H9 (cell line): ENCODE data around the gene CPB2. TPM values are rescaled to one million over a fixed set of nuclear protein-coding genes. Genes with fewer than 3 reads are reported as not detected.

Experiments used
- DNase-seq: peaks from one replicate; pipeline ENCODE4 v3.0.0-alpha.2; 2017
- H2AFZ ChIP-seq: one replicate; pipeline ENCODE4 v1.6.1; 2013; ENCODE audit warnings: mild to moderate bottlenecking, low read length, control low read depth, moderate library complexity
- H2AK5ac ChIP-seq: 2 replicates; pipeline ENCODE4 v1.6.1; 2013; ENCODE audit warnings: low read length, control low read depth, mixed read lengths; ENCODE audit not compliant: insufficient read length
- H2BK120ac ChIP-seq: one replicate; pipeline ENCODE4 v1.6.1; 2013; ENCODE audit warnings: low read depth, mild to moderate bottlenecking, low read length, control low read depth, inconsistent platforms; ENCODE audit not compliant: poor library complexity, severe bottlenecking
- H2BK12ac ChIP-seq: 2 replicates; pipeline ENCODE4 v1.6.1; 2013; ENCODE audit warnings: low read length, control low read depth, mixed read lengths, low read depth; ENCODE audit not compliant: insufficient read length
- H2BK15ac ChIP-seq: 2 replicates; pipeline ENCODE4 v1.6.1; 2013; ENCODE audit warnings: low read depth, low read length, control low read depth
- H2BK20ac ChIP-seq: one replicate; pipeline ENCODE4 v1.6.1; 2013; ENCODE audit warnings: low read depth, mild to moderate bottlenecking, low read length, control low read depth, inconsistent platforms; ENCODE audit not compliant: poor library complexity, severe bottlenecking
- H2BK5ac ChIP-seq: 2 replicates; pipeline ENCODE4 v1.6.1; 2013; ENCODE audit warnings: low read length, control low read depth, mixed read lengths; ENCODE audit not compliant: insufficient read length
- H3K14ac ChIP-seq: 2 replicates; pipeline ENCODE4 v1.6.1; 2013; ENCODE audit warnings: low read length, control low read depth; ENCODE audit not compliant: insufficient read depth
- H3K18ac ChIP-seq: 2 replicates; pipeline ENCODE4 v1.6.1; 2013; ENCODE audit warnings: low read depth, mild to moderate bottlenecking, mixed read lengths, low read length, control low read depth; ENCODE audit not compliant: insufficient read length
- H3K23ac ChIP-seq: 2 replicates; pipeline ENCODE4 v1.6.1; 2013; ENCODE audit warnings: low read length, control low read depth, mixed read lengths, low read depth; ENCODE audit not compliant: insufficient read length
- H3K23me2 ChIP-seq: 2 replicates; pipeline ENCODE4 v1.6.1; 2013; ENCODE audit warnings: low read depth, mild to moderate bottlenecking, mixed read lengths, low read length, control low read depth; ENCODE audit not compliant: insufficient read length, poor library complexity, severe bottlenecking
- H3K27ac ChIP-seq: 2 replicates; pipeline ENCODE4 v1.5.1; 2013; ENCODE audit warnings: low read length, control low read depth, mixed read lengths, low read depth; ENCODE audit not compliant: insufficient read length
- H3K27me3 ChIP-seq: 2 replicates; pipeline ENCODE4 v1.6.1; 2013; ENCODE audit warnings: low read length, control low read depth, inconsistent platforms; ENCODE audit not compliant: insufficient read depth
- H3K4ac ChIP-seq: 2 replicates; pipeline ENCODE4 v1.6.1; 2013; ENCODE audit warnings: low read depth, mild to moderate bottlenecking, control low read depth, inconsistent platforms, low read length, moderate library complexity
- H3K4me1 ChIP-seq: 2 replicates; pipeline ENCODE4 v1.6.1; 2013; ENCODE audit warnings: low read length, control low read depth, inconsistent platforms; ENCODE audit not compliant: insufficient read depth
- H3K4me2 ChIP-seq: 2 replicates; pipeline ENCODE4 v1.6.1; 2013; ENCODE audit warnings: low read length, control low read depth, mixed read lengths; ENCODE audit not compliant: insufficient read length, insufficient read depth
- H3K56ac ChIP-seq: 2 replicates; pipeline ENCODE4 v1.6.1; 2013; ENCODE audit warnings: low read depth, mild to moderate bottlenecking, mixed read lengths, low read length, control low read depth; ENCODE audit not compliant: insufficient read length
- H3K79me1 ChIP-seq: 2 replicates; pipeline ENCODE4 v1.6.1; 2013; ENCODE audit warnings: low read depth, mild to moderate bottlenecking, moderate library complexity, low read length, control low read depth, inconsistent platforms; ENCODE audit not compliant: insufficient read depth, poor library complexity, severe bottlenecking
- H3K79me2 ChIP-seq: 2 replicates; pipeline ENCODE4 v1.6.1; 2013; ENCODE audit warnings: low read length, control low read depth, inconsistent platforms; ENCODE audit not compliant: insufficient read depth
- H3K9ac ChIP-seq: 2 replicates; pipeline ENCODE4 v1.6.1; 2013; ENCODE audit warnings: low read length, control low read depth, mixed read lengths; ENCODE audit not compliant: insufficient read length; ENCODE audit errors: extremely low read depth
- H3K9me3 ChIP-seq: one replicate; pipeline ENCODE4 v1.6.1; 2013; ENCODE audit warnings: low read depth, low read length, inconsistent platforms; ENCODE audit not compliant: control insufficient read depth
- H3T11ph ChIP-seq: one replicate; pipeline ENCODE4 v1.6.1; 2013; ENCODE audit warnings: mild to moderate bottlenecking, low read length, control low read depth, inconsistent platforms
- H4K20me1 ChIP-seq: one replicate; pipeline ENCODE4 v1.6.1; 2013; ENCODE audit not compliant: control insufficient read depth, insufficient read length, insufficient read depth
- H4K5ac ChIP-seq: 2 replicates; pipeline ENCODE4 v1.6.1; 2013; ENCODE audit warnings: low read depth, mild to moderate bottlenecking, mixed read lengths, low read length, control low read depth; ENCODE audit not compliant: insufficient read length
- H4K8ac ChIP-seq: replicated peaks from 2 replicates; pipeline ENCODE4 v1.6.1; 2013; ENCODE audit warnings: low read length, control low read depth, mixed read lengths, low read depth; ENCODE audit not compliant: insufficient read length
- H4K91ac ChIP-seq: 2 replicates; pipeline ENCODE4 v1.6.1; 2013; ENCODE audit warnings: low read depth, mild to moderate bottlenecking, moderate library complexity, mixed read lengths, low read length, control low read depth; ENCODE audit not compliant: insufficient read length
- H3K27ac Mint-ChIP-seq, 3 experiments: 2 replicates in 2 of 3; 3 replicates in 1 of 3; pipeline ENCODE4 v1.8.0; 2020 to 2021; ENCODE audit warnings: mixed read lengths in 3 of 3, mild to moderate bottlenecking in 1 of 3, moderate library complexity in 1 of 3
- H3K27me3 Mint-ChIP-seq: 2 replicates; pipeline ENCODE4 v1.8.0; 2021; ENCODE audit warnings: low read depth, mild to moderate bottlenecking, moderate library complexity, mixed read lengths
- H3K36me3 Mint-ChIP-seq, 3 experiments: 2 replicates in 2 of 3; 3 replicates in 1 of 3; pipeline ENCODE4 v1.8.0; 2020 to 2021; ENCODE audit warnings: low read depth in 3 of 3, mixed read lengths in 3 of 3; ENCODE audit not compliant: insufficient read depth in 1 of 3
- H3K4me1 Mint-ChIP-seq, 2 experiments: 2 replicates each; pipeline ENCODE4 v1.8.0; 2020; ENCODE audit warnings: mixed read lengths in 2 of 2
- H3K4me3 Mint-ChIP-seq, 2 experiments: 2 replicates in 1 of 2; 3 replicates in 1 of 2; pipeline ENCODE4 v1.8.0; 2020 to 2021; ENCODE audit warnings: mild to moderate bottlenecking in 2 of 2, mixed read lengths in 2 of 2, moderate library complexity in 1 of 2
- H3K9me3 Mint-ChIP-seq, 2 experiments: 2 replicates in 1 of 2; 3 replicates in 1 of 2; pipeline ENCODE4 v1.8.0; 2020; ENCODE audit warnings: mild to moderate bottlenecking in 2 of 2, mixed read lengths in 2 of 2, moderate library complexity in 1 of 2
- CTCF ChIP-seq: fragments of 200-600 bp; sonication (generic); conservative IDR thresholded peaks from 3 replicates; pipeline ENCODE4 v1.8.0; 2021; ENCODE audit warnings: antibody characterized with exemption, mild to moderate bottlenecking
- WGBS: extraction: QIAGEN DNeasy Blood & Tissue Kit; methylation state at CpG from one replicate; pipeline ENCODE4 v1.1.7; 2013; ENCODE audit warnings: missing lambda C conversion rate, low lambda C conversion rate, mixed read lengths; ENCODE audit not compliant: insufficient read length; ENCODE audit errors: extremely low coverage; 5-methylcytosine and 5-hydroxymethylcytosine counted together
- total RNA-seq: library from RNA; stranded (reverse); gene quantifications from 2 replicates; pipeline ENCODE4 v1.2.1, GENCODE V29; 2021

The CPB2 gene
- total RNA-seq, 1 experiment from 2014 or later = not detected

- Mint-ChIP-seq H3K4me1 (no peaks in the 10 kb centered on the region), H3K4me3 (no peak overlapping the region), H3K27ac (no peak overlapping the region), H3K27me3 (no peaks in the 10 kb centered on the region), H3K9me3 (no peaks in the 10 kb centered on the region), H3K36me3 (no peaks in the 10 kb centered on the region)
- H3K79me2 ChIP-seq = no peaks in the 10 kb centered on the region
- H3K14ac ChIP-seq = no peak overlapping the region
- no peak overlapping the region for H3K9ac ChIP-seq
- no peak for DNase-seq
- no peak overlapping the region for H2BK5ac ChIP-seq
- no peaks in the 10 kb centered on the region for H3K4me1 ChIP-seq
- H3K23me2 ChIP-seq = no peaks in the 10 kb centered on the region
- no peak overlapping the region for H3K18ac ChIP-seq
- H2BK15ac ChIP-seq = no peak overlapping the region
- no peaks in the 10 kb centered on the region for H3K9me3 ChIP-seq
- no peak overlapping the region for H3K56ac ChIP-seq
- H2BK120ac ChIP-seq = no peak overlapping the region
- WGBS = no CpG with 5 or more reads among the region's 2 CpGs
- H4K5ac ChIP-seq = no peak overlapping the region
- no peaks in the 10 kb centered on the region for H4K20me1 ChIP-seq
- H2AK5ac ChIP-seq = no peak overlapping the region
- H4K91ac ChIP-seq = no peak overlapping the region
- H3K27me3 ChIP-seq = no peaks in the 10 kb centered on the region
- H3K4ac ChIP-seq = no peak overlapping the region
- H2BK20ac ChIP-seq = no peak overlapping the region
- no peak overlapping the region for H2AFZ ChIP-seq
- H3K4me2 ChIP-seq = no peak overlapping the region
- TF ChIP-seq CTCF = no peak
- H2BK12ac ChIP-seq = no peak overlapping the region
- H3T11ph ChIP-seq = no peak overlapping the region
- H3K79me1 ChIP-seq = no peaks in the 10 kb centered on the region
- no peak overlapping the region for H3K27ac ChIP-seq
- H4K8ac ChIP-seq = no peak overlapping the region
- no peak overlapping the region for H3K23ac ChIP-seq
These were observed 24.3 kb upstream of the CPB2 start for GRCh38 chr13:46129124-46129523.
